ENCODE data around the gene LARP1B. TPM values are rescaled to one million over a fixed set of nuclear protein-coding genes. Genes with fewer than 3 reads are reported as not detected.

The LARP1B gene
- total and polyA plus RNA-seq, 4 donors: 17.5 to 69.6 (median 23.7) TPM

DNA sequence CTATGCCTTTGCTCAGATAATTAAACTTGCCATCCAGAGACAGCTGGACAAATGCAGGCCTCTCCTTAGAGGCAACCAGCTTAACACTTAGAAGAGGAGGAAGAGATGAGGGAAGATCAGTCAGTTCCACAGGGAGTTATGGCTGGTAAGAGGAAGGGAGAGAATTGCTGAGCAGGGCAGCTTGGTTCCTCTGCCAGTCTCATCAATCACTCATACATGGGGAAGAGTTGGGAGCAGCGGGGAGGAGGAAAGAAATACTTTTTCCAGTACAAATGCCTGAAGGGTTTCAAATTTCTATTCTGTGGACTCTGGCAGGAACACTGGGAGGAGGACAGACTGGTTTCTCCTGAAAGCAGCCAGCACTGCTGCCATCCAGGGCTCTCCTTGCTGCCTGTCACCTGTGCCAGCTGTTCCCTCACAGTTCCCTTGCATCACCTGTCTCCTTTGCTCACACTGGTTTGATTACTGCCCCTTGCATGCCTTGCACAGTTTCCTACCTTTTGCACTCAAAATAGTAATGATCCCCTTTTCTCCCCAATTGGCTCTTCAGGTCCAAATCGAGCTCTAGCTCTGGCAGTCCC, 167.0 kb downstream of the LARP1B start:
- WGBS: 80% methylated on average over 2 of the region's 2 CpGs
- DNase-seq (ENCODE audit: low spot score): no peak

More for the DNA sequence above, 167.0 kb downstream of the LARP1B start:
- no peak overlapping the region for H3K27ac ChIP-seq (ENCODE audit: low read depth in 1 of 2, low read length in 2 of 2)
- TF ChIP-seq SP1 (IDR thresholded peaks at IDR 0.05) (no peak), ATF3 (IDR thresholded peaks at IDR 0.05) (no peak), CTCF (IDR thresholded peaks at IDR 0.05; ENCODE audit: low read depth, low read length, missing input control) (no peak), JUND (IDR thresholded peaks at IDR 0.05) (no peak), YY1 (IDR thresholded peaks at IDR 0.05) (no peak), HNF4A (conservative IDR thresholded peaks at IDR 0.05) (no peak), HNF4G (IDR thresholded peaks at IDR 0.05) (no peak), EGR1 (IDR thresholded peaks at IDR 0.05; ENCODE audit: low read depth in 2 of 2) (no peak), TAF1 (conservative IDR thresholded peaks at IDR 0.05) (no peak), GABPA (IDR thresholded peaks at IDR 0.05 in 1 of 2, conservative IDR thresholded peaks at IDR 0.05 in 1 of 2) (no peak), RAD21 (IDR thresholded peaks at IDR 0.05) (no peak), NR2F2 (IDR thresholded peaks at IDR 0.05) (no peak)
- TF ChIP-seq, protein P1, sequence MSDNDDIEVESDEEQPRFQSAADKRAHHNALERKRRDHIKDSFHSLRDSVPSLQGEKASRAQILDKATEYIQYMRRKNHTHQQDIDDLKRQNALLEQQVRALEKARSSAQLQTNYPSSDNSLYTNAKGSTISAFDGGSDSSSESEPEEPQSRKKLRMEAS (IDR thresholded peaks at IDR 0.05): no peak
- TF ChIP-seq, protein P2, sequence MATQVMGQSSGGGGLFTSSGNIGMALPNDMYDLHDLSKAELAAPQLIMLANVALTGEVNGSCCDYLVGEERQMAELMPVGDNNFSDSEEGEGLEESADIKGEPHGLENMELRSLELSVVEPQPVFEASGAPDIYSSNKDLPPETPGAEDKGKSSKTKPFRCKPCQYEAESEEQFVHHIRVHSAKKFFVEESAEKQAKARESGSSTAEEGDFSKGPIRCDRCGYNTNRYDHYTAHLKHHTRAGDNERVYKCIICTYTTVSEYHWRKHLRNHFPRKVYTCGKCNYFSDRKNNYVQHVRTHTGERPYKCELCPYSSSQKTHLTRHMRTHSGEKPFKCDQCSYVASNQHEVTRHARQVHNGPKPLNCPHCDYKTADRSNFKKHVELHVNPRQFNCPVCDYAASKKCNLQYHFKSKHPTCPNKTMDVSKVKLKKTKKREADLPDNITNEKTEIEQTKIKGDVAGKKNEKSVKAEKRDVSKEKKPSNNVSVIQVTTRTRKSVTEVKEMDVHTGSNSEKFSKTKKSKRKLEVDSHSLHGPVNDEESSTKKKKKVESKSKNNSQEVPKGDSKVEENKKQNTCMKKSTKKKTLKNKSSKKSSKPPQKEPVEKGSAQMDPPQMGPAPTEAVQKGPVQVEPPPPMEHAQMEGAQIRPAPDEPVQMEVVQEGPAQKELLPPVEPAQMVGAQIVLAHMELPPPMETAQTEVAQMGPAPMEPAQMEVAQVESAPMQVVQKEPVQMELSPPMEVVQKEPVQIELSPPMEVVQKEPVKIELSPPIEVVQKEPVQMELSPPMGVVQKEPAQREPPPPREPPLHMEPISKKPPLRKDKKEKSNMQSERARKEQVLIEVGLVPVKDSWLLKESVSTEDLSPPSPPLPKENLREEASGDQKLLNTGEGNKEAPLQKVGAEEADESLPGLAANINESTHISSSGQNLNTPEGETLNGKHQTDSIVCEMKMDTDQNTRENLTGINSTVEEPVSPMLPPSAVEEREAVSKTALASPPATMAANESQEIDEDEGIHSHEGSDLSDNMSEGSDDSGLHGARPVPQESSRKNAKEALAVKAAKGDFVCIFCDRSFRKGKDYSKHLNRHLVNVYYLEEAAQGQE (IDR thresholded peaks at IDR 0.05): no peak
- no peaks in the 10 kb centered on the region for H3K4me1 ChIP-seq (ENCODE audit: control insufficient read depth in 4 of 4, insufficient read depth in 4 of 4, low read length in 3 of 4)
- H3K27me3 ChIP-seq (ENCODE audit: control insufficient read depth in 4 of 4, insufficient read depth in 4 of 4, low read length in 3 of 4): no peaks in the 10 kb centered on the region
- H3K4me3 ChIP-seq (ENCODE audit: low read depth in 1 of 3, low read length in 3 of 3): no peak overlapping the region
- peaks cover 0 to 2% (median 0%) of the 10 kb centered on the region in 4 donors for H3K36me3 ChIP-seq (ENCODE audit: control insufficient read depth in 4 of 4, insufficient read depth in 3 of 4, low read depth in 1 of 4, low read length in 3 of 4)
- no peak overlapping the region for H3K9ac ChIP-seq (ENCODE audit: low read depth in 1 of 2, low read length in 2 of 2)
- H3K9me3 ChIP-seq (ENCODE audit: control insufficient read depth in 4 of 4, low read length in 3 of 4): no peaks in the 10 kb centered on the region
